H9 (cell line): ENCODE data around the gene LRP1. TPM values are rescaled to one million over a fixed set of nuclear protein-coding genes. Genes with fewer than 3 reads are reported as not detected.

Experiments
- DNase-seq: peaks from one replicate; pipeline ENCODE4 v3.0.0-alpha.2; 2017
- H2AFZ ChIP-seq: one replicate; pipeline ENCODE4 v1.6.1; 2013; ENCODE audit warnings: mild to moderate bottlenecking, low read length, control low read depth, moderate library complexity
- H2AK5ac ChIP-seq: 2 replicates; pipeline ENCODE4 v1.6.1; 2013; ENCODE audit warnings: low read length, control low read depth, mixed read lengths; ENCODE audit not compliant: insufficient read length
- H2BK120ac ChIP-seq: one replicate; pipeline ENCODE4 v1.6.1; 2013; ENCODE audit warnings: low read depth, mild to moderate bottlenecking, low read length, control low read depth, inconsistent platforms; ENCODE audit not compliant: poor library complexity, severe bottlenecking
- H2BK12ac ChIP-seq: 2 replicates; pipeline ENCODE4 v1.6.1; 2013; ENCODE audit warnings: low read length, control low read depth, mixed read lengths, low read depth; ENCODE audit not compliant: insufficient read length
- H2BK15ac ChIP-seq: 2 replicates; pipeline ENCODE4 v1.6.1; 2013; ENCODE audit warnings: low read depth, low read length, control low read depth
- H2BK20ac ChIP-seq: one replicate; pipeline ENCODE4 v1.6.1; 2013; ENCODE audit warnings: low read depth, mild to moderate bottlenecking, low read length, control low read depth, inconsistent platforms; ENCODE audit not compliant: poor library complexity, severe bottlenecking
- H2BK5ac ChIP-seq: 2 replicates; pipeline ENCODE4 v1.6.1; 2013; ENCODE audit warnings: low read length, control low read depth, mixed read lengths; ENCODE audit not compliant: insufficient read length
- H3K14ac ChIP-seq: 2 replicates; pipeline ENCODE4 v1.6.1; 2013; ENCODE audit warnings: low read length, control low read depth; ENCODE audit not compliant: insufficient read depth
- H3K18ac ChIP-seq: 2 replicates; pipeline ENCODE4 v1.6.1; 2013; ENCODE audit warnings: low read depth, mild to moderate bottlenecking, mixed read lengths, low read length, control low read depth; ENCODE audit not compliant: insufficient read length
- H3K23ac ChIP-seq: 2 replicates; pipeline ENCODE4 v1.6.1; 2013; ENCODE audit warnings: low read length, control low read depth, mixed read lengths, low read depth; ENCODE audit not compliant: insufficient read length
- H3K23me2 ChIP-seq: 2 replicates; pipeline ENCODE4 v1.6.1; 2013; ENCODE audit warnings: low read depth, mild to moderate bottlenecking, mixed read lengths, low read length, control low read depth; ENCODE audit not compliant: insufficient read length, poor library complexity, severe bottlenecking
- H3K27ac ChIP-seq: 2 replicates; pipeline ENCODE4 v1.5.1; 2013; ENCODE audit warnings: low read length, control low read depth, mixed read lengths, low read depth; ENCODE audit not compliant: insufficient read length
- H3K27me3 ChIP-seq: 2 replicates; pipeline ENCODE4 v1.6.1; 2013; ENCODE audit warnings: low read length, control low read depth, inconsistent platforms; ENCODE audit not compliant: insufficient read depth
- H3K4ac ChIP-seq: 2 replicates; pipeline ENCODE4 v1.6.1; 2013; ENCODE audit warnings: low read depth, mild to moderate bottlenecking, control low read depth, inconsistent platforms, low read length, moderate library complexity
- H3K4me1 ChIP-seq: 2 replicates; pipeline ENCODE4 v1.6.1; 2013; ENCODE audit warnings: low read length, control low read depth, inconsistent platforms; ENCODE audit not compliant: insufficient read depth
- H3K4me2 ChIP-seq: 2 replicates; pipeline ENCODE4 v1.6.1; 2013; ENCODE audit warnings: low read length, control low read depth, mixed read lengths; ENCODE audit not compliant: insufficient read length, insufficient read depth
- H3K56ac ChIP-seq: 2 replicates; pipeline ENCODE4 v1.6.1; 2013; ENCODE audit warnings: low read depth, mild to moderate bottlenecking, mixed read lengths, low read length, control low read depth; ENCODE audit not compliant: insufficient read length
- H3K79me1 ChIP-seq: 2 replicates; pipeline ENCODE4 v1.6.1; 2013; ENCODE audit warnings: low read depth, mild to moderate bottlenecking, moderate library complexity, low read length, control low read depth, inconsistent platforms; ENCODE audit not compliant: insufficient read depth, poor library complexity, severe bottlenecking
- H3K79me2 ChIP-seq: 2 replicates; pipeline ENCODE4 v1.6.1; 2013; ENCODE audit warnings: low read length, control low read depth, inconsistent platforms; ENCODE audit not compliant: insufficient read depth
- H3K9ac ChIP-seq: 2 replicates; pipeline ENCODE4 v1.6.1; 2013; ENCODE audit warnings: low read length, control low read depth, mixed read lengths; ENCODE audit not compliant: insufficient read length; ENCODE audit errors: extremely low read depth
- H3K9me3 ChIP-seq: one replicate; pipeline ENCODE4 v1.6.1; 2013; ENCODE audit warnings: low read depth, low read length, inconsistent platforms; ENCODE audit not compliant: control insufficient read depth
- H3T11ph ChIP-seq: one replicate; pipeline ENCODE4 v1.6.1; 2013; ENCODE audit warnings: mild to moderate bottlenecking, low read length, control low read depth, inconsistent platforms
- H4K20me1 ChIP-seq: one replicate; pipeline ENCODE4 v1.6.1; 2013; ENCODE audit not compliant: control insufficient read depth, insufficient read length, insufficient read depth
- H4K5ac ChIP-seq: 2 replicates; pipeline ENCODE4 v1.6.1; 2013; ENCODE audit warnings: low read depth, mild to moderate bottlenecking, mixed read lengths, low read length, control low read depth; ENCODE audit not compliant: insufficient read length
- H4K8ac ChIP-seq: replicated peaks from 2 replicates; pipeline ENCODE4 v1.6.1; 2013; ENCODE audit warnings: low read length, control low read depth, mixed read lengths, low read depth; ENCODE audit not compliant: insufficient read length
- H4K91ac ChIP-seq: 2 replicates; pipeline ENCODE4 v1.6.1; 2013; ENCODE audit warnings: low read depth, mild to moderate bottlenecking, moderate library complexity, mixed read lengths, low read length, control low read depth; ENCODE audit not compliant: insufficient read length
- H3K27ac Mint-ChIP-seq, 3 experiments: 2 replicates in 2 of 3; 3 replicates in 1 of 3; pipeline ENCODE4 v1.8.0; 2020 to 2021; ENCODE audit warnings: mixed read lengths in 3 of 3, mild to moderate bottlenecking in 1 of 3, moderate library complexity in 1 of 3
- H3K27me3 Mint-ChIP-seq: 2 replicates; pipeline ENCODE4 v1.8.0; 2021; ENCODE audit warnings: low read depth, mild to moderate bottlenecking, moderate library complexity, mixed read lengths
- H3K36me3 Mint-ChIP-seq, 3 experiments: 2 replicates in 2 of 3; 3 replicates in 1 of 3; pipeline ENCODE4 v1.8.0; 2020 to 2021; ENCODE audit warnings: low read depth in 3 of 3, mixed read lengths in 3 of 3; ENCODE audit not compliant: insufficient read depth in 1 of 3
- H3K4me1 Mint-ChIP-seq, 2 experiments: 2 replicates each; pipeline ENCODE4 v1.8.0; 2020; ENCODE audit warnings: mixed read lengths in 2 of 2
- H3K4me3 Mint-ChIP-seq, 2 experiments: 2 replicates in 1 of 2; 3 replicates in 1 of 2; pipeline ENCODE4 v1.8.0; 2020 to 2021; ENCODE audit warnings: mild to moderate bottlenecking in 2 of 2, mixed read lengths in 2 of 2, moderate library complexity in 1 of 2
- H3K9me3 Mint-ChIP-seq, 2 experiments: 2 replicates in 1 of 2; 3 replicates in 1 of 2; pipeline ENCODE4 v1.8.0; 2020; ENCODE audit warnings: mild to moderate bottlenecking in 2 of 2, mixed read lengths in 2 of 2, moderate library complexity in 1 of 2
- WGBS: extraction: QIAGEN DNeasy Blood & Tissue Kit; methylation state at CpG from one replicate; pipeline ENCODE4 v1.1.7; 2013; ENCODE audit warnings: missing lambda C conversion rate, low lambda C conversion rate, mixed read lengths; ENCODE audit not compliant: insufficient read length; ENCODE audit errors: extremely low coverage; 5-methylcytosine and 5-hydroxymethylcytosine counted together
- microRNA-seq: library from miRNA; unstranded; fragments of <30 nt; microRNA quantifications from one replicate; pipeline ENCODE4, GENCODE V29; 2020; ENCODE audit warnings: borderline microRNAs expressed
- total RNA-seq: library from RNA; stranded (reverse); gene quantifications from 2 replicates; pipeline ENCODE4 v1.2.1, GENCODE V29; 2021
- TF ChIP-seq, protein P1 (sequence below): fragments of 200-600 bp; sonication (generic); conservative IDR thresholded peaks from 3 replicates; pipeline ENCODE4 v1.8.0; 2021; ENCODE audit warnings: antibody characterized with exemption, mild to moderate bottlenecking

LRP1 gene
- total RNA-seq, 1 experiment from 2014 or later, result 115 TPM

DNA sequence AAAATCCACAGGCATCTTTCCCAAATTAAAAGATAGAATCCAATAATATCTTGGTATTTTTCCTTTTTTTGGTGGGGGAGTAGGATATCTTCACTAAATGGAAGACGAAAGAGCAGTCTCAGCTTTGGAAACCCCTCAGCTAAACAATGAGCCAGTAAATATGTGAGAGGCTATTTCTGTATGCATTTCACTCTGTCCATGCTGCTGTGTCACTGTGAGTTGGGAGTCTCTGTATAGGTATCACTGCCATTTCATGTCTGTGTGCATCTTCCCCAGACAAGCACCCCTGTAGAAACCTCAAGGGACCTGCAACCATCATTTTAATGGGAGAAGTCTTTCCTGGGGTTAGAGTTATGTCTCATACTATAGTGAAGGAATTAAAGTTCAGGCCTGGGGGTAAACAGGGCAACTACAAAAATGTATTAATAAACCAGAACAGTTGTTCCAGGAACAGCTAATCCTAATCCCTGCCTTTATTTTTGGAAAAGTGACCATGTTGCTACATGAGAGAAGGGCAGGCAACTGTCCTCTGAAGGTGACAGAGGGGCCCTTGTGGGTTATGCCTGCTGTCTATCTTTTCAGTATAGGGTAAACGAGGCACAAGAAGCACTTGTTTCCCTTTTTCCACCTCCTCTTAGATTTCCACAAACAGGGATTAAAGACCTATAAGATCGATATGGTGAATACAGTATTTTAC is 134.0 kb downstream of the LRP1 start:
- no peak overlapping the region for H3T11ph ChIP-seq
- H4K8ac ChIP-seq, result no peak overlapping the region
- no peak overlapping the region for H3K27ac ChIP-seq
- no peaks in the 10 kb centered on the region for H3K23me2 ChIP-seq
- H4K5ac ChIP-seq, result no peak overlapping the region
- no peak overlapping the region for H3K14ac ChIP-seq
- no peaks in the 10 kb centered on the region for H3K27me3 ChIP-seq
- no peak overlapping the region for H2AK5ac ChIP-seq
- H3K4me2 ChIP-seq, result no peak overlapping the region
- H4K91ac ChIP-seq, result no peak overlapping the region
- H2BK12ac ChIP-seq, result no peak overlapping the region
- H3K4ac ChIP-seq, result no peak overlapping the region
- no peak overlapping the region for H3K9ac ChIP-seq
- WGBS, result no CpG with 5 or more reads among the region's 3 CpGs
- no peaks in the 10 kb centered on the region for H3K27me3 Mint-ChIP-seq
- H3K9me3 Mint-ChIP-seq, result no peaks in the 10 kb centered on the region
- no peak overlapping the region for H2BK120ac ChIP-seq
- peaks cover 1 to 46% (median 27%) of the 10 kb centered on the region in 3 experiments; a peak in 6 of 7 replicates for H3K36me3 Mint-ChIP-seq
- no peaks in the 10 kb centered on the region; the same call in 1 of the 2 replicates for H3K4me1 ChIP-seq
- DNase-seq, result no peak
- no peaks in the 10 kb centered on the region for H3K79me2 ChIP-seq
- H4K20me1 ChIP-seq, result no peaks in the 10 kb centered on the region
- H2BK20ac ChIP-seq, result no peak overlapping the region
- no peak overlapping the region for H3K23ac ChIP-seq
- H3K9me3 ChIP-seq, result no peaks in the 10 kb centered on the region
- no peak overlapping the region for H3K18ac ChIP-seq
- H2BK15ac ChIP-seq, result no peak overlapping the region
- TF ChIP-seq, protein P1, sequence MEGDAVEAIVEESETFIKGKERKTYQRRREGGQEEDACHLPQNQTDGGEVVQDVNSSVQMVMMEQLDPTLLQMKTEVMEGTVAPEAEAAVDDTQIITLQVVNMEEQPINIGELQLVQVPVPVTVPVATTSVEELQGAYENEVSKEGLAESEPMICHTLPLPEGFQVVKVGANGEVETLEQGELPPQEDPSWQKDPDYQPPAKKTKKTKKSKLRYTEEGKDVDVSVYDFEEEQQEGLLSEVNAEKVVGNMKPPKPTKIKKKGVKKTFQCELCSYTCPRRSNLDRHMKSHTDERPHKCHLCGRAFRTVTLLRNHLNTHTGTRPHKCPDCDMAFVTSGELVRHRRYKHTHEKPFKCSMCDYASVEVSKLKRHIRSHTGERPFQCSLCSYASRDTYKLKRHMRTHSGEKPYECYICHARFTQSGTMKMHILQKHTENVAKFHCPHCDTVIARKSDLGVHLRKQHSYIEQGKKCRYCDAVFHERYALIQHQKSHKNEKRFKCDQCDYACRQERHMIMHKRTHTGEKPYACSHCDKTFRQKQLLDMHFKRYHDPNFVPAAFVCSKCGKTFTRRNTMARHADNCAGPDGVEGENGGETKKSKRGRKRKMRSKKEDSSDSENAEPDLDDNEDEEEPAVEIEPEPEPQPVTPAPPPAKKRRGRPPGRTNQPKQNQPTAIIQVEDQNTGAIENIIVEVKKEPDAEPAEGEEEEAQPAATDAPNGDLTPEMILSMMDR, result no peak
- peaks cover 12 to 23% of the 10 kb centered on the region in 2 experiments for H3K4me1 Mint-ChIP-seq
- H2AFZ ChIP-seq, result no peak overlapping the region
- no peak overlapping the region for H3K27ac Mint-ChIP-seq
- no peaks in the 10 kb centered on the region for H3K79me1 ChIP-seq
- H3K56ac ChIP-seq, result no peak overlapping the region
- H3K4me3 Mint-ChIP-seq, result no peak overlapping the region
- H2BK5ac ChIP-seq, result no peak overlapping the region

Small RNAs within 50 kb of the gene (microRNA-seq; reads per million reads assigned to microRNA genes)
- gene MIR1228, result not detected

Other genes starting within 250 kb of the LRP1 start
- not detected in 2 replicates for gene SDR9C7, start 194.1 kb upstream of the LRP1 start, total RNA-seq
- gene RDH16, start 170.9 kb upstream of the LRP1 start, total RNA-seq, result 0.31 and 0.39 TPM in 2 replicates
- 30.3 and 31.2 TPM in 2 replicates for gene ZBTB39, start 121.9 kb upstream of the LRP1 start, total RNA-seq
- 4.4 and 6.2 TPM in 2 replicates for gene TAC3, start 112.0 kb upstream of the LRP1 start, total RNA-seq
- gene MYO1A, start 78.4 kb upstream of the LRP1 start, total RNA-seq, result 0.26 TPM in 1 of 2 replicates, not detected in the other
- gene NEMP1, start 49.7 kb upstream of the LRP1 start, total RNA-seq, result 50.1 and 53.0 TPM in 2 replicates
- 67.8 and 68.1 TPM in 2 replicates for gene NAB2, start 39.4 kb upstream of the LRP1 start, total RNA-seq
- 42.9 and 44.4 TPM in 2 replicates for gene STAT6, start 17.1 kb upstream of the LRP1 start, total RNA-seq
- not detected in 2 replicates for gene LRP1-AS, start 19.1 kb downstream of the LRP1 start, total RNA-seq
- gene NXPH4, start 88.3 kb downstream of the LRP1 start, total RNA-seq, result 2.1 and 2.8 TPM in 2 replicates
- gene SHMT2, start 101.2 kb downstream of the LRP1 start, total RNA-seq, result 257 and 260 TPM in 2 replicates
- gene STAC3, start 122.7 kb downstream of the LRP1 start, total RNA-seq, result 2.0 and 2.8 TPM in 2 replicates